Esophagus mucosa (tissue), 1 donor: ENCODE measurements around the gene CGB8. TPM values are rescaled to one million over a fixed set of nuclear protein-coding genes. Genes with fewer than 3 reads are reported as not detected.
"Not testable (repeated sequence)": the region's sequence is repeated elsewhere in the genome, so short reads cannot be mapped to it uniquely, and the experiment has no call there.

ENCODE experiments used
- ATAC-seq: fragments of 200-7000 bp; cut with Tn5 transposase; one replicate; pipeline ENCODE4 v1.9.1; 2020
- total RNA-seq: library from RNA; stranded (reverse); gene quantifications from one replicate; pipeline ENCODE4 v1.2.4, GENCODE V29; 2023
- donor health status: DM: yes; HTN: yes; CAD: no.

Gene CGB8
- not detected for total RNA-seq

- ATAC-seq = not testable (repeated sequence)
Measured at GRCh38 chr19:49049011-49049410, at the start of gene CGB8. CGB8 (minus strand) TSS chr19:49049111; CDS start chr19:49048739, 372 bp downstream.

- peak; percentile 89 for ATAC-seq
Measured at GRCh38 chr19:49097453-49098288, 48.8 kb upstream of the CGB8 start.

- no peak for ATAC-seq
Measured at GRCh38 chr19:49094505-49095482, 45.9 kb upstream of the CGB8 start.

- no peak for ATAC-seq
Measured at GRCh38 chr19:49092686-49093085, 43.8 kb upstream of the CGB8 start.

- no peak for ATAC-seq
Measured at GRCh38 chr19:49091391-49092038, 42.6 kb upstream of the CGB8 start.

GRCh38 chr19:49086296-49086695, 37.4 kb upstream of the CGB8 start:
- ATAC-seq = no peak

- ATAC-seq = no peak
Measured at GRCh38 chr19:49085868-49086232, 36.9 kb upstream of the CGB8 start.

GRCh38 chr19:49085020-49085867, 36.3 kb upstream of the CGB8 start, which contains the start of gene SNRNP70:
SNRNP70 (plus strand) TSS chr19:49085451; CDS start chr19:49086415, 964 bp downstream.
- ATAC-seq = peak; percentile 98

GRCh38 chr19:49084206-49085019, 35.5 kb upstream of the CGB8 start:
- no peak for ATAC-seq

- no peak for ATAC-seq
Measured at GRCh38 chr19:49081273-49081672, 32.4 kb upstream of the CGB8 start.

GRCh38 chr19:49080392-49080791, 31.5 kb upstream of the CGB8 start:
- ATAC-seq = no peak

GRCh38 chr19:49074869-49075268, 26.0 kb upstream of the CGB8 start:
- ATAC-seq = not testable (repeated sequence)

GRCh38 chr19:49073514-49074378, 24.8 kb upstream of the CGB8 start:
- ATAC-seq = peak; percentile 21

- peak; percentile 21 for ATAC-seq
Measured at GRCh38 chr19:49071860-49072547, 23.1 kb upstream of the CGB8 start.

- no peak for ATAC-seq
Measured at GRCh38 chr19:49070416-49070815, 21.5 kb upstream of the CGB8 start.

- ATAC-seq = no peak
Measured at GRCh38 chr19:49069026-49069425, 20.1 kb upstream of the CGB8 start.

- ATAC-seq = no peak
Measured at GRCh38 chr19:49067554-49067953, 18.6 kb upstream of the CGB8 start.

- no peak for ATAC-seq
Measured at GRCh38 chr19:49065905-49066512, 17.1 kb upstream of the CGB8 start.
